ENCODE data around the gene DHCR7. TPM values are rescaled to one million over a fixed set of nuclear protein-coding genes. Genes with fewer than 3 reads are reported as not detected.

The DHCR7 gene
- total and polyA plus RNA-seq, 2 donors (not counting 1 experiment from before 2014, with no cell fraction given), result 6.9 to 15.3 TPM

GRCh38 chr11:71442123-71442522 lies 6.1 kb downstream of the DHCR7 start:
- Histone ChIP-seq H3K4me3 (ENCODE audit: control extremely low read depth in 1 of 5, extremely low read depth in 1 of 5, insufficient read depth in 1 of 5, low read depth in 2 of 5, low read length in 4 of 5) (no peak overlapping the region), H3K79me2 (ENCODE audit: control insufficient read depth, insufficient read depth, low read length) (no peaks in the 10 kb centered on the region), H3K4me1 (ENCODE audit: control insufficient read depth in 2 of 2, insufficient read depth in 2 of 2, low read length in 2 of 2) (no peaks in the 10 kb centered on the region), H3K9ac (ENCODE audit: low read length) (no peak overlapping the region), H4K20me1 (ENCODE audit: control insufficient read depth, insufficient read depth, low read length, poor library complexity, severe bottlenecking) (no peaks in the 10 kb centered on the region), H3K36me3 (replicated peaks in 1 of 2; ENCODE audit: control extremely low read depth in 1 of 2, control insufficient read depth in 1 of 2, extremely low read depth in 1 of 2, insufficient read depth in 2 of 2, low read length in 1 of 2) (peaks cover 0 to 40% of the 10 kb centered on the region in 2 experiments), H3K9me3 (ENCODE audit: control extremely low read depth in 1 of 3, control insufficient read depth in 2 of 3, insufficient read depth in 1 of 3, low read length in 2 of 3) (peaks cover 0 to 5% (median 2%) of the 10 kb centered on the region in 3 donors), H3K27me3 (replicated peaks in 1 of 4; ENCODE audit: control extremely low read depth in 1 of 4, control insufficient read depth in 3 of 4, insufficient read depth in 4 of 4, low read length in 3 of 4) (no peaks in the 10 kb centered on the region), H3K4me2 (replicated peaks; ENCODE audit: low read depth, low read length, poor library complexity, severe bottlenecking) (no peak overlapping the region), H2AFZ (ENCODE audit: insufficient read depth, low read depth, low read length, poor library complexity, severe bottlenecking) (no peak overlapping the region), H3K27ac (ENCODE audit: low read length in 2 of 2) (no peak overlapping the region)
- Mint-ChIP-seq H3K9me3 (ENCODE audit: insufficient read depth) (no peaks in the 10 kb centered on the region), H3K4me3 (no peak overlapping the region), H3K27ac (no peak overlapping the region), H3K4me1 (peaks cover 3% of the 10 kb centered on the region), H3K27me3 (no peaks in the 10 kb centered on the region)
- ChIA-PET CTCF (no interaction called here), POLR2A (no interaction called here)
- DNase-seq, result no peak
- WGBS (ENCODE audit: insufficient coverage), result 100% methylated on average over 8 of the region's 8 CpGs
- no peak for ATAC-seq (ENCODE audit: low read depth)
- intact Hi-C loops (cut with micrococcal nuclease), result no loop called here
- TF ChIP-seq, protein P1, sequence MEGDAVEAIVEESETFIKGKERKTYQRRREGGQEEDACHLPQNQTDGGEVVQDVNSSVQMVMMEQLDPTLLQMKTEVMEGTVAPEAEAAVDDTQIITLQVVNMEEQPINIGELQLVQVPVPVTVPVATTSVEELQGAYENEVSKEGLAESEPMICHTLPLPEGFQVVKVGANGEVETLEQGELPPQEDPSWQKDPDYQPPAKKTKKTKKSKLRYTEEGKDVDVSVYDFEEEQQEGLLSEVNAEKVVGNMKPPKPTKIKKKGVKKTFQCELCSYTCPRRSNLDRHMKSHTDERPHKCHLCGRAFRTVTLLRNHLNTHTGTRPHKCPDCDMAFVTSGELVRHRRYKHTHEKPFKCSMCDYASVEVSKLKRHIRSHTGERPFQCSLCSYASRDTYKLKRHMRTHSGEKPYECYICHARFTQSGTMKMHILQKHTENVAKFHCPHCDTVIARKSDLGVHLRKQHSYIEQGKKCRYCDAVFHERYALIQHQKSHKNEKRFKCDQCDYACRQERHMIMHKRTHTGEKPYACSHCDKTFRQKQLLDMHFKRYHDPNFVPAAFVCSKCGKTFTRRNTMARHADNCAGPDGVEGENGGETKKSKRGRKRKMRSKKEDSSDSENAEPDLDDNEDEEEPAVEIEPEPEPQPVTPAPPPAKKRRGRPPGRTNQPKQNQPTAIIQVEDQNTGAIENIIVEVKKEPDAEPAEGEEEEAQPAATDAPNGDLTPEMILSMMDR (IDR thresholded peaks at IDR 0.05), result no peak
- TF ChIP-seq EZH2 (IDR thresholded peaks at IDR 0.05; ENCODE audit: borderline replicate concordance, insufficient read depth, low read depth, low read length, poor library complexity, severe bottlenecking), result no peak

DNA sequence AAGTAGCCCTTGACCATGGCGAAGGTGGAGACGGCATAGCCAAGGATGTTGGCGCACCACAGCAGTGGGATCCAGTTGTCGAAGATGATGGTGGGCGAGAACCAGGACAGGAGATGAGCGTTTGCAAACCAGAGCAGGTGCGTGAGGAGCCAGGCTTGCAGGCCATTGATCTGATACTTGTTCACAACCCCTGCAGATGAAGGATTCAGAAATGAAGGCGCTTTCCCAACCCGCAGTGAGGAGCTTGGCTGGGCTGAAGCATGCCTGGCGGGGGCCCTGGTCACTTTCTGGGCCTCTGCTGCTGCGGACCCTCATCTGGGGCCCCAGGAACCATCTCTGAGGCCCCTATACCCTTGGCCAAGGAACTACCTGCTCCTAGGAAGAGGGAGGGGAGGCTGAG lies 6.9 kb downstream of the DHCR7 start:
- Histone ChIP-seq H3K27me3 (replicated peaks in 1 of 4; ENCODE audit: control extremely low read depth in 1 of 4, control insufficient read depth in 3 of 4, insufficient read depth in 4 of 4, low read length in 3 of 4) (no peaks in the 10 kb centered on the region), H3K79me2 (ENCODE audit: control insufficient read depth, insufficient read depth, low read length) (no peaks in the 10 kb centered on the region), H3K36me3 (replicated peaks in 1 of 2; ENCODE audit: control extremely low read depth in 1 of 2, control insufficient read depth in 1 of 2, extremely low read depth in 1 of 2, insufficient read depth in 2 of 2, low read length in 1 of 2) (peaks cover 0 to 40% of the 10 kb centered on the region in 2 experiments), H3K27ac (ENCODE audit: low read length in 2 of 2) (no peak overlapping the region), H3K9ac (ENCODE audit: low read length) (no peak overlapping the region), H2AFZ (ENCODE audit: insufficient read depth, low read depth, low read length, poor library complexity, severe bottlenecking) (no peak overlapping the region), H3K4me1 (ENCODE audit: control insufficient read depth in 2 of 2, insufficient read depth in 2 of 2, low read length in 2 of 2) (no peaks in the 10 kb centered on the region), H3K4me3 (ENCODE audit: control extremely low read depth in 1 of 5, extremely low read depth in 1 of 5, insufficient read depth in 1 of 5, low read depth in 2 of 5, low read length in 4 of 5) (no peak overlapping the region), H3K4me2 (replicated peaks; ENCODE audit: low read depth, low read length, poor library complexity, severe bottlenecking) (no peak overlapping the region), H3K9me3 (ENCODE audit: control extremely low read depth in 1 of 3, control insufficient read depth in 2 of 3, insufficient read depth in 1 of 3, low read length in 2 of 3) (peaks cover 0 to 3% (median 2%) of the 10 kb centered on the region in 3 donors), H4K20me1 (ENCODE audit: control insufficient read depth, insufficient read depth, low read length, poor library complexity, severe bottlenecking) (no peaks in the 10 kb centered on the region)
- Mint-ChIP-seq H3K27ac (no peak overlapping the region), H3K27me3 (no peaks in the 10 kb centered on the region), H3K9me3 (ENCODE audit: insufficient read depth) (no peaks in the 10 kb centered on the region), H3K4me1 (no peaks in the 10 kb centered on the region), H3K4me3 (no peak overlapping the region)
- 98% methylated on average over 11 of the region's 11 CpGs for WGBS (ENCODE audit: insufficient coverage)
- no peak for ATAC-seq (ENCODE audit: low read depth)
- TF ChIP-seq EZH2 (IDR thresholded peaks at IDR 0.05; ENCODE audit: borderline replicate concordance, insufficient read depth, low read depth, low read length, poor library complexity, severe bottlenecking), result no peak
- TF ChIP-seq, protein P1 (IDR thresholded peaks at IDR 0.05), result no peak
- DNase-seq, result no peak
- intact Hi-C loops (cut with micrococcal nuclease), result no loop called here
- POLR2A ChIA-PET, result no interaction called here
- CTCF ChIA-PET, result no interaction called here
